ENCODE measurements around the gene METRNL.
"Not testable (repeated sequence)": the region's sequence is repeated elsewhere in the genome, so short reads cannot be mapped to it uniquely, and the experiment has no call there.

Gene METRNL

GRCh38 chr17:83079352-83079747, at the start of gene METRNL:
TSS of gene METRNL (plus strand) at chr17:83079609. CDS start at chr17:83079816, 207 bp downstream.
- Mint-ChIP-seq H3K27ac (no peak within 1 kb of the TSS), H3K36me3 (peaks cover 8% of the 10 kb centered on the region), H3K27me3 (peaks cover 36% of the 10 kb centered on the region), H3K4me3 (peak within 1 kb of the TSS; percentile 63), H3K4me1 (peaks cover 39% of the 10 kb centered on the region), H3K9me3 (no peaks in the 10 kb centered on the region)
- ATAC-seq: peak; percentile 71

DNA sequence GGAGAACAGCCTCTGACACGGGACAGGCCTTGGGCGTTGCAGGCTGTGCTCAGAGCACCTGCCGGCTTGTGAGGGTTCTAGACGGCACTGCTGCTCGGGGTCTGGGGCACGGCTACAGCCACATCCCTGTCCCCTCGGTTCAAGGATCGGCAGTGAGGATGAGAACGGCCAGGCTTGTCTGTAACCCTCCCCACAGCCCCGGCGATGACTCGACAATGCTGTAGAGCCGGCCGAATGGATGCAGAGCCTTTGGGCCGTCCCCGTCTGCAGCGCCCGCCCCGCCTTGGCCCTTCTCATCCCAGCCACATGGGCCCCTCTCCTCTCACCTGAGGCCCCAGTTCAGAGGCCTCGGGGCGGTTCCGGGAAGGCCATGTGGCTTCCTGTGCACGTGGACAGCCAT, 49.0 kb upstream of the METRNL start:
- no peaks in the 10 kb centered on the region for H3K9me3 Mint-ChIP-seq
- no peak overlapping the region for H3K27ac Mint-ChIP-seq
- peaks cover 38% of the 10 kb centered on the region for H3K36me3 Mint-ChIP-seq
- no peaks in the 10 kb centered on the region for H3K27me3 Mint-ChIP-seq
- H3K4me1 Mint-ChIP-seq: no peaks in the 10 kb centered on the region
- no peak for ATAC-seq
- no peak overlapping the region for H3K4me3 Mint-ChIP-seq

DNA sequence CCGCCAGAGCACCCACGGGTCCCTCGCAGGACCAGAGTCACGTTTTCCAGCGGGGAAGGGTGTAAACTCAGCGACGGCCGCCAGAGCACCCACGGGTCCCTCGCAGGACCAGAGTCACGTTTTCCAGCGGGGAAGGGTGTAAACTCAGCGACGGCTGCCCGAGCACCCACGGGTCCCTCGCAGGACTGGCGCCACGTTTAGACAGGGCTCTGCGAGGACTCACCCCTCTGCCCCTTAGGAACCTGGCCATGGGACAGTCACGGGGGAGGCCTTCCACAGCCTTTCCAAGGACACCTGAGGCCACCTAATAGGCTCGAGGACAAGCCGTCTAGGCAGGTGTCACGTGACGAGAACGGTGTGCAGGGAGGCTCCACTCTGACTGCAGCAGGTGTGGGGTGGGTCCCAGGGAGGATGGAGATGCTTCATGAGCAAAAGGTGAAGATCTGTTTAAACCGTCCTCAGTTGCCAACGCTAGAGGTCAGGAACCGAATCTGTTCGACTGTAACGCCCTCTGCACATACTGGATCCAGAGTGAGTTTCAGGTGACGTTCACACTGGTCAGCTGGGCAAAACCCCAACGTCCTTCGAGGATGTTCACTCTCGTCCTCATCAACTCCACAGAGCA, 48.0 kb upstream of the METRNL start:
- Mint-ChIP-seq H3K4me3 (no peak overlapping the region), H3K4me1 (no peaks in the 10 kb centered on the region), H3K27ac (no peak overlapping the region), H3K36me3 (peaks cover 40% of the 10 kb centered on the region), H3K9me3 (no peaks in the 10 kb centered on the region), H3K27me3 (no peaks in the 10 kb centered on the region)
- ATAC-seq: no peak

- H3K36me3 Mint-ChIP-seq: peaks cover 45% of the 10 kb centered on the region
- not testable (repeated sequence) for H3K4me1 Mint-ChIP-seq, H3K27me3 Mint-ChIP-seq, H3K4me3 Mint-ChIP-seq, ATAC-seq, H3K27ac Mint-ChIP-seq, H3K9me3 Mint-ChIP-seq
These were observed 47.4 kb upstream of the METRNL start for GRCh38 chr17:83031946-83032451.

- Mint-ChIP-seq H3K4me1 (no peaks in the 10 kb centered on the region), H3K27me3 (no peaks in the 10 kb centered on the region), H3K9me3 (no peaks in the 10 kb centered on the region), H3K4me3 (no peak overlapping the region), H3K27ac (no peak overlapping the region), H3K36me3 (peaks cover 53% of the 10 kb centered on the region)
- no peak for ATAC-seq
These were observed 46.6 kb upstream of the METRNL start for GRCh38 chr17:83032781-83033180.

DNA sequence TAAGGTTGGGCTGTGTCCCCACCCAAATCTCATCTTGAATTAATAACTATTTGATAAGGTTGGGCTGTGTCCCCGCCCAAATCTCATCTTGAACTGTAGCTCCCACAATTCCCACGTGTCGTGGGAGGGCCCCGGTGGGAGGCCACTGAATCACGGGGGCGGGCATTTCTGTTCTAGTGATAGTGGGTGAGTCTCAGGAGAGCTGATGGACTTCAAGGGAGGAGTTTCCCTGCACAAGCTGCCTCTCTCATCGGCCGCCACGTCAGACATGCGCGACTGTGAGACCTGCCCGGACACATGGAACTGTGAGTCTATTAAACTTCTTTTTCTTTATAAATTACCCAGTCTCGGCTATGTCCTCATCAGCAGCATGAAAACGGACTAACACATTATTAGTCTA, 44.9 kb upstream of the METRNL start:
- ATAC-seq: no peak

DNA sequence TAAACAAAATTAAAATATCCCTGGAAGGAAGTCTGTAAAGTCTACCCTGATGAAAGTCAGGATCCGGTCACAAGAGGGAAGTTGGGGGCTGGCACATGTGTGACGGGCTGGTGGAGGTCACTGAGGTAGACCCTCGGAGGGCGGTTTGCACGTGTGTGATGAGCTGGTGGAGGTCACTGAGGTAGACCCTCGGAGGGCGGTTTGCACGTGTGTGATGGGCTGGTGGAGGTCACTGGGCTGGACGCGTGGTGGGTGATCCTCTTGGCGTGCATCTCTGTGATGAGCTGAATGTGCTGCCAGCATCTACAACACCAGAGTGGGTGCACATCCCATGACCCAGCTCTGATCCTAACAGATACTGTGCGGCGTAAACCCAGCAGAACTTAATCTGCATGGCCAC, 43.7 kb upstream of the METRNL start:
- Mint-ChIP-seq H3K27ac (no peak overlapping the region), H3K4me1 (no peaks in the 10 kb centered on the region), H3K4me3 (no peak overlapping the region), H3K9me3 (no peaks in the 10 kb centered on the region), H3K27me3 (no peaks in the 10 kb centered on the region), H3K36me3 (peaks cover 64% of the 10 kb centered on the region)
- no peak for ATAC-seq

More for the DNA sequence above, 44.9 kb upstream of the METRNL start:
- Mint-ChIP-seq H3K9me3 (no peaks in the 10 kb centered on the region), H3K36me3 (peaks cover 59% of the 10 kb centered on the region), H3K27ac (no peak overlapping the region), H3K27me3 (no peaks in the 10 kb centered on the region), H3K4me1 (no peaks in the 10 kb centered on the region), H3K4me3 (no peak overlapping the region)

- Mint-ChIP-seq H3K27me3 (no peaks in the 10 kb centered on the region), H3K4me3 (no peak overlapping the region), H3K4me1 (no peaks in the 10 kb centered on the region), H3K36me3 (peaks cover 69% of the 10 kb centered on the region), H3K27ac (no peak overlapping the region), H3K9me3 (peaks cover 4% of the 10 kb centered on the region)
- no peak for ATAC-seq
These were observed 43.2 kb upstream of the METRNL start for GRCh38 chr17:83036193-83036592.

- Mint-ChIP-seq H3K4me3 (no peak overlapping the region), H3K36me3 (peaks cover 73% of the 10 kb centered on the region), H3K27ac (no peak overlapping the region), H3K9me3 (peaks cover 7% of the 10 kb centered on the region), H3K27me3 (no peaks in the 10 kb centered on the region), H3K4me1 (no peaks in the 10 kb centered on the region)
- ATAC-seq: no peak
These were observed 42.7 kb upstream of the METRNL start for GRCh38 chr17:83036666-83037065.

DNA sequence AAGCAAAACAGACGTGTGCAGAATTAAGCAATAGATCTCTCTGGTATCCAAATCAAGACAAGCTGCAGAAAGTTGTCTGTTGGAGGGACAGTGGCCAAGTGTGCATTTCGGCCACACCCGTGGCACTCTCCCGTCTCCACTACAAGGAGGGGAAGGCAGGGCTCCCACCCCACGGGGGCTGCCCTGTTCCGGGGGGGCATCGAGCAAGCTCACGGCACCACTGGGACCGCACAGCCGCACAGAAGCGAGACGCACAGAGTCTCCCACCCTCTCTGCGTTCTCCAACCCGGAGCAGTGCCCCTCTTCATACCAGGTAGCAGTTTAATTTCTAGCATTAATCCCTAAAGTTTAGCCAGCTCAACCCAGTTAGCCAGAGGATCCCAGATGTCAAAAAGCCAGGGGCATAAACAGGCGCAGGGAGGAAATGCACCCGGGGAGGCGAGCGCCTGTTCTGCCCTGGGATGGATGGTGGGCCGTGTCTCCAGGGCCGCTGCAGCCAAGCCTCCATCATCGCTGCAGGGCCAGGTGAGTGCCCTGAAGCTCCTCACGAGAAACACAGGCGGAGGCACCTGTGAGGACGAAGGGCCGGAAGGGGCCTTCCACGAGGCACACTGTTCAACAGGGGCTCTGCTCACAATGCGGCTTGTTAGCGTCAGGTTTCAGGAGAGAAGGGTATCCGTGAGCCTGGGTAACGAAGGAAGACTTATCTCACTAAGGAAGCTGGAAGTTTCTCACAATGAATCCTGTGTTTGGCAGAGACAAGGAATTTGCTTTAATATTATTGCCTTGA, 42.1 kb upstream of the METRNL start:
- H3K4me3 Mint-ChIP-seq: no peak overlapping the region
- H3K4me1 Mint-ChIP-seq: no peaks in the 10 kb centered on the region
- H3K27me3 Mint-ChIP-seq: no peaks in the 10 kb centered on the region
- H3K9me3 Mint-ChIP-seq: peaks cover 10% of the 10 kb centered on the region
- peaks cover 79% of the 10 kb centered on the region for H3K36me3 Mint-ChIP-seq
- H3K27ac Mint-ChIP-seq: no peak overlapping the region
- ATAC-seq: no peak

DNA sequence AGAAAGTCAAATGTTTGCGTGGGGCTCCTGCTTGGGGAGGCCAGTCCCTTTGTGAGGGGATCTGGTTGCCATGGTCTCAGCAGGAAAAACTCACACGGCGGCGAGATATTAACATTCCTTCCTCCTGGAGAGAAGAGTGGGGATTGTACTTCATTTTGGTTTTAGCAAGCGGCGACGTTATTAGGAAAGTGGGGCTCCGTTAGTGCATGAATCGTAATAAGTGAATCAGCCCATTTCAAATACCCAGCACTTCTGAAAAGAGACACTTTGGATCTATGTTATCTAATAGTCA, 41.6 kb upstream of the METRNL start:
- no peak overlapping the region for H3K4me3 Mint-ChIP-seq
- H3K36me3 Mint-ChIP-seq: peaks cover 79% of the 10 kb centered on the region

GRCh38 chr17:83038983-83039382, 40.4 kb upstream of the METRNL start:
- H3K36me3 Mint-ChIP-seq: peaks cover 85% of the 10 kb centered on the region
- not testable (repeated sequence) for ATAC-seq, H3K4me3 Mint-ChIP-seq, H3K27me3 Mint-ChIP-seq, H3K27ac Mint-ChIP-seq, H3K4me1 Mint-ChIP-seq
- H3K9me3 Mint-ChIP-seq: peaks cover 17% of the 10 kb centered on the region

More for the DNA sequence above, 41.6 kb upstream of the METRNL start:
- Mint-ChIP-seq H3K4me1 (no peaks in the 10 kb centered on the region), H3K27me3 (no peaks in the 10 kb centered on the region), H3K9me3 (peaks cover 15% of the 10 kb centered on the region), H3K27ac (no peak overlapping the region)
- ATAC-seq: no peak

- Mint-ChIP-seq H3K27ac (no peak overlapping the region), H3K9me3 (peaks cover 17% of the 10 kb centered on the region), H3K36me3 (peaks cover 68% of the 10 kb centered on the region), H3K27me3 (no peaks in the 10 kb centered on the region), H3K4me3 (no peak overlapping the region), H3K4me1 (no peaks in the 10 kb centered on the region)
- ATAC-seq: no peak
These were observed 38.1 kb upstream of the METRNL start for GRCh38 chr17:83041305-83041704.

- no peak overlapping the region for H3K4me3 Mint-ChIP-seq
These were observed 36.8 kb upstream of the METRNL start for GRCh38 chr17:83042522-83043158.

DNA sequence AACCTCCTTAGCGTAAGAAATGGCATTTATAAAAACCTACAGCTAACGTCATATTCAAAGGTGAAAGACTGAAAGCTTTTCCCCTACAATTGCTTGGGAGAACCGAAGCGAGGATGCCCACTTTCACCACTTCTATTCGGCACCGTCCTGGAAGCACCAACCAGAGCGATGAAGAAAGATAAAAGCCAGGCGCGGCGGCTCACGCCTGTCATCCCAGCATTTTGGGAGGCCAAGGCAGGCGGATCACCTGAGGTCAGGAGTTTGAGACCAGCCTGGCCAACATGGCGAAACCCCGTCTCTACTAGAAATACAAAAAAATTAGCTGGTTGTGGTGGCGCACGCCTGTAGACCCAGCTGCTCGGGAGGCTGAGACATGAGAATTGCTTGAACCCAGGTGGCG, 34.9 kb upstream of the METRNL start:
- not testable (repeated sequence) for ATAC-seq, H3K27ac Mint-ChIP-seq, H3K27me3 Mint-ChIP-seq, H3K4me3 Mint-ChIP-seq
- Mint-ChIP-seq H3K4me1 (peaks cover 18% of the 10 kb centered on the region), H3K36me3 (peaks cover 62% of the 10 kb centered on the region), H3K9me3 (peaks cover 20% of the 10 kb centered on the region)

More at GRCh38 chr17:83042522-83043158, 36.8 kb upstream of the METRNL start:
- no peak for ATAC-seq
- no peaks in the 10 kb centered on the region for H3K27me3 Mint-ChIP-seq
- peaks cover 20% of the 10 kb centered on the region for H3K9me3 Mint-ChIP-seq
- H3K4me1 Mint-ChIP-seq: peaks cover under 1% of the 10 kb centered on the region
- H3K27ac Mint-ChIP-seq: no peak overlapping the region
- peaks cover 64% of the 10 kb centered on the region for H3K36me3 Mint-ChIP-seq

Data from stimulated activated memory B cell treated with anti-CD40 and anti-IgM and Interleukin-4, amounts not matched to agents 10 μg/mL and 1 μg/mL and 100 μg/mL, for 72 hours (primary cell).